HEK293 (cell line): Measurements from ENCODE around the gene RRAGC.

Experiments
- CTCF ChIA-PET: fragments of 350-600 bp; formaldehyde crosslinking; extraction: SDS; loops from one replicate; lab custom pipeline; 2021; ENCODE audit warnings: antibody characterized with exemption; lab: Yijun Ruan, JAX
- POLR2A ChIA-PET: fragments of 300-600 bp; formaldehyde crosslinking; extraction: SDS; loops from one replicate; lab custom pipeline; 2020; ENCODE audit warnings: antibody characterized with exemption, inconsistent platforms; lab: Yijun Ruan, JAX
- H3K27ac ChIP-seq: fragments of 200-500 bp; sonication (Bioruptor generic); 2 replicates; pipeline ENCODE4 v1.5.1; 2014; ENCODE audit warnings: low read depth, low read length, control low read depth, inconsistent platforms; ENCODE audit errors: extremely low read depth
- H3K36me3 ChIP-seq, 2 experiments: fragments of 200-500 bp in 1 of 2; sonication (Bioruptor generic) in 1 of 2; 1 replicate in 1 of 2; 2 replicates in 1 of 2; pipeline ENCODE4 v1.5.1; 2014 to 2017; ENCODE audit warnings: inconsistent platforms in 2 of 2, low read length in 2 of 2; ENCODE audit not compliant: control insufficient read depth in 2 of 2, insufficient read depth in 1 of 2
- H3K4me1 ChIP-seq: fragments of 200-500 bp; sonication (Bioruptor generic); 2 replicates; pipeline ENCODE4 v1.5.1; 2014; ENCODE audit warnings: mild to moderate bottlenecking, low read length, inconsistent platforms; ENCODE audit not compliant: control insufficient read depth, insufficient read depth
- H3K4me3 ChIP-seq: 2 replicates; pipeline ENCODE4 v1.5.1; 2011; ENCODE audit warnings: low read depth, mild to moderate bottlenecking, control low read depth, low read length, moderate library complexity
- H3K9me3 ChIP-seq: fragments of 200-500 bp; sonication (Bioruptor generic); 2 replicates; pipeline ENCODE4 v1.5.1; 2014; ENCODE audit warnings: low read depth, low read length, inconsistent platforms; ENCODE audit not compliant: control insufficient read depth, insufficient read depth
- MYNN ChIP-seq: fragments of 450-650 bp; formaldehyde crosslinking; IDR thresholded peaks from 2 replicates; pipeline ENCODE4 v1.5.1; 2016; ENCODE audit warnings: missing biosample characterization, missing genetic modification characterization, borderline replicate concordance
- OVOL3 ChIP-seq: fragments of 450-650 bp; formaldehyde crosslinking; IDR thresholded peaks from 2 replicates; pipeline ENCODE4 v1.5.1; 2016; ENCODE audit warnings: missing biosample characterization, missing genetic modification characterization
- PRDM6 ChIP-seq: fragments of 450-650 bp; formaldehyde crosslinking; IDR thresholded peaks from 2 replicates; pipeline ENCODE4 v1.5.1; 2017; ENCODE audit warnings: missing biosample characterization, missing genetic modification characterization
- SP2 ChIP-seq: fragments of 450-650 bp; formaldehyde crosslinking; IDR thresholded peaks from 2 replicates; pipeline ENCODE4 v1.5.1; 2016; ENCODE audit warnings: missing biosample characterization, missing genetic modification characterization
- ZBTB44 ChIP-seq: fragments of 450-650 bp; IDR thresholded peaks from 2 replicates; pipeline ENCODE4 v1.5.1; 2018; ENCODE audit warnings: missing biosample characterization, mild to moderate bottlenecking, missing genetic modification characterization
- ZNF114 ChIP-seq: fragments of 450-650 bp; formaldehyde crosslinking; IDR thresholded peaks from 2 replicates; pipeline ENCODE4 v1.5.0; 2017; ENCODE audit warnings: missing biosample characterization, missing genetic modification characterization
- ZNF148 ChIP-seq: fragments of 450-650 bp; formaldehyde crosslinking; IDR thresholded peaks from 2 replicates; pipeline ENCODE4 v1.5.0; 2017; ENCODE audit warnings: missing biosample characterization, missing genetic modification characterization, borderline replicate concordance
- ZNF155 ChIP-seq: fragments of 450-650 bp; formaldehyde crosslinking; IDR thresholded peaks from 2 replicates; pipeline ENCODE4 v1.5.1; 2016; ENCODE audit warnings: missing biosample characterization, missing genetic modification characterization
- ZNF214 ChIP-seq: fragments of 450-650 bp; formaldehyde crosslinking; IDR thresholded peaks from 2 replicates; pipeline ENCODE4 v1.5.1; 2017; ENCODE audit warnings: missing biosample characterization, mild to moderate bottlenecking, missing genetic modification characterization, borderline replicate concordance
- ZNF239 ChIP-seq: fragments of 450-650 bp; formaldehyde crosslinking; IDR thresholded peaks from 2 replicates; pipeline ENCODE4 v1.5.1; 2016; ENCODE audit warnings: missing biosample characterization, missing genetic modification characterization
- ZNF426 ChIP-seq: fragments of 450-650 bp; formaldehyde crosslinking; IDR thresholded peaks from 2 replicates; pipeline ENCODE4 v1.5.1; 2017; ENCODE audit warnings: missing biosample characterization, missing genetic modification characterization, mild to moderate bottlenecking, inconsistent platforms, moderate library complexity
- ZNF529 ChIP-seq: fragments of 450-650 bp; formaldehyde crosslinking; IDR thresholded peaks from 2 replicates; pipeline ENCODE4 v1.5.1; 2017; ENCODE audit warnings: missing genetic modification characterization, missing biosample characterization; ENCODE audit not compliant: insufficient replicate concordance
- ZNF558 ChIP-seq: fragments of 450-650 bp; formaldehyde crosslinking; IDR thresholded peaks from 2 replicates; pipeline ENCODE4 v1.5.1; 2016; ENCODE audit warnings: missing biosample characterization, missing genetic modification characterization
- ZNF561 ChIP-seq: fragments of 450-650 bp; IDR thresholded peaks from 2 replicates; pipeline ENCODE4 v1.5.1; 2018; ENCODE audit warnings: missing biosample characterization, missing genetic modification characterization, borderline replicate concordance
- ZNF621 ChIP-seq: fragments of 450-650 bp; formaldehyde crosslinking; IDR thresholded peaks from 2 replicates; pipeline ENCODE4 v1.5.1; 2017; ENCODE audit warnings: missing biosample characterization, missing genetic modification characterization
- ZNF623 ChIP-seq: fragments of 450-650 bp; formaldehyde crosslinking; IDR thresholded peaks from 2 replicates; pipeline ENCODE4 v1.5.1; 2016; ENCODE audit warnings: missing biosample characterization, missing genetic modification characterization
- ZNF670 ChIP-seq: fragments of 450-650 bp; formaldehyde crosslinking; IDR thresholded peaks from 2 replicates; pipeline ENCODE4 v1.5.1; 2016; ENCODE audit warnings: missing biosample characterization, missing genetic modification characterization, low read depth
- ZNF747 ChIP-seq: fragments of 450-650 bp; formaldehyde crosslinking; IDR thresholded peaks from 2 replicates; pipeline ENCODE4 v1.5.1; 2016; ENCODE audit warnings: missing biosample characterization, missing genetic modification characterization
- ZNF843 ChIP-seq: fragments of 450-650 bp; formaldehyde crosslinking; IDR thresholded peaks from 2 replicates; pipeline ENCODE4 v1.5.1; 2016; ENCODE audit warnings: missing biosample characterization, missing genetic modification characterization
- ZSCAN30 ChIP-seq: fragments of 450-650 bp; IDR thresholded peaks from 2 replicates; pipeline ENCODE4 v1.5.1; 2018; ENCODE audit warnings: missing biosample characterization, mild to moderate bottlenecking, missing genetic modification characterization, moderate library complexity
- TF ChIP-seq, protein P1 (sequence below): fragments of 450-650 bp; formaldehyde crosslinking; IDR thresholded peaks from 2 replicates; pipeline ENCODE4 v1.5.1; 2016; ENCODE audit warnings: missing biosample characterization, missing genetic modification characterization
- TF ChIP-seq, protein P2 (sequence below): fragments of 450-650 bp; formaldehyde crosslinking; IDR thresholded peaks from 2 replicates; pipeline ENCODE4 v1.5.1; 2016; ENCODE audit warnings: missing biosample characterization, missing genetic modification characterization
- TF ChIP-seq, protein P3 (sequence below): IDR thresholded peaks from 2 replicates; pipeline ENCODE4 v1.6.1; 2011; ENCODE audit warnings: mild to moderate bottlenecking, low read depth, low read length, borderline replicate concordance

RRAGC gene

GRCh38 chr1:38829368-38829767 lies 30.2 kb downstream of the RRAGC start:
- Histone ChIP-seq H3K4me3 (no peak overlapping the region), H3K27ac (no peak overlapping the region), H3K9me3 (no peaks in the 10 kb centered on the region), H3K4me1 (no peaks in the 10 kb centered on the region), H3K36me3 (no peaks in the 10 kb centered on the region)
- ChIA-PET POLR2A (no interaction called here), CTCF (interaction anchor here (0.7 to 1.0 kb wide), 2 partner anchors 11 to 89 kb away, joined by 3 to 5 read pairs; no protein-coding TSS in a partner anchor)
- no peak for TF ChIP-seq ZNF239 (tag by site-specific recombination)
- no peak for TF ChIP-seq ZNF114
- no peak for TF ChIP-seq ZNF621
- TF ChIP-seq, protein P1, sequence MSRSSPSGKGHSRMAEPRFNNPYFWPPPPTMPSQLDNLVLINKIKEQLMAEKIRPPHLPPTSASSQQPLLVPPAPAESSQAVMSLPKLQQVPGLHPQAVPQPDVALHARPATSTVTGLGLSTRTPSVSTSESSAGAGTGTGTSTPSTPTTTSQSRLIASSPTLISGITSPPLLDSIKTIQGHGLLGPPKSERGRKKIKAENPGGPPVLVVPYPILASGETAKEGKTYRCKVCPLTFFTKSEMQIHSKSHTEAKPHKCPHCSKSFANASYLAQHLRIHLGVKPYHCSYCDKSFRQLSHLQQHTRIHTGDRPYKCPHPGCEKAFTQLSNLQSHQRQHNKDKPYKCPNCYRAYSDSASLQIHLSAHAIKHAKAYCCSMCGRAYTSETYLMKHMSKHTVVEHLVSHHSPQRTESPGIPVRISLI (tag by site-specific recombination) = no peak
- TF ChIP-seq, protein P2, sequence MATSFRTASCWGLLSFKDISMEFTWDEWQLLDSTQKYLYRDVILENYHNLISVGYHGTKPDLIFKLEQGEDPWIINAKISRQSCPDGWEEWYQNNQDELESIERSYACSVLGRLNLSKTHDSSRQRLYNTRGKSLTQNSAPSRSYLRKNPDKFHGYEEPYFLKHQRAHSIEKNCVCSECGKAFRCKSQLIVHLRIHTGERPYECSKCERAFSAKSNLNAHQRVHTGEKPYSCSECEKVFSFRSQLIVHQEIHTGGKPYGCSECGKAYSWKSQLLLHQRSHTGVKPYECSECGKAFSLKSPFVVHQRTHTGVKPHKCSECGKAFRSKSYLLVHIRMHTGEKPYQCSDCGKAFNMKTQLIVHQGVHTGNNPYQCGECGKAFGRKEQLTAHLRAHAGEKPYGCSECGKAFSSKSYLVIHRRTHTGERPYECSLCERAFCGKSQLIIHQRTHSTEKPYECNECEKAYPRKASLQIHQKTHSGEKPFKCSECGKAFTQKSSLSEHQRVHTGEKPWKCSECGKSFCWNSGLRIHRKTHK (tag by site-specific recombination) = no peak
- no peak for TF ChIP-seq ZNF561 (tag by site-specific recombination)
- TF ChIP-seq ZNF529 (tag by site-specific recombination) = no peak
- no peak for TF ChIP-seq ZNF214 (tag by site-specific recombination)
- no peak for TF ChIP-seq ZNF747
- TF ChIP-seq, protein P3, sequence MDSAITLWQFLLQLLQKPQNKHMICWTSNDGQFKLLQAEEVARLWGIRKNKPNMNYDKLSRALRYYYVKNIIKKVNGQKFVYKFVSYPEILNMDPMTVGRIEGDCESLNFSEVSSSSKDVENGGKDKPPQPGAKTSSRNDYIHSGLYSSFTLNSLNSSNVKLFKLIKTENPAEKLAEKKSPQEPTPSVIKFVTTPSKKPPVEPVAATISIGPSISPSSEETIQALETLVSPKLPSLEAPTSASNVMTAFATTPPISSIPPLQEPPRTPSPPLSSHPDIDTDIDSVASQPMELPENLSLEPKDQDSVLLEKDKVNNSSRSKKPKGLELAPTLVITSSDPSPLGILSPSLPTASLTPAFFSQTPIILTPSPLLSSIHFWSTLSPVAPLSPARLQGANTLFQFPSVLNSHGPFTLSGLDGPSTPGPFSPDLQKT = no peak
- no peak for TF ChIP-seq ZNF670
- TF ChIP-seq MYNN (tag by site-specific recombination) = no peak
- no peak for TF ChIP-seq SP2
- no peak for TF ChIP-seq OVOL3 (tag by site-specific recombination)

DNA sequence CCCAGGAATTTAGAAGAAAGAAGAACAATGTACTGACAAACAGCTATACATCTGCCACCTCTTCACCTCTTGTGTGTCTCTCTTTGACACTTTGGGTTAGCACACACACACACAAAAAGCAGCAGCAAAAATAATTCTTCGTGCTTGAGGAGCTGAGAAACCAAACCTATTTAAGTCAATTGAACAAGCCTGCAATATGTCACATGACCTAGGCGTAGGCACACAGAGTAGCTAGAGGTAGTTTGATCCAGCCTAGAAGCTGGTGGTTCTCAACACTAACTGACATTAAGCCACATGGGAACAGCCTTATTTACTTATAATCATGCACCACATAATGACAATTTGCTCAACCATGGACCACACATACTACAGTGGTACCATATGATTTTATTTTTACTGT lies 32.3 kb downstream of the RRAGC start:
- Histone ChIP-seq H3K4me1 (no peaks in the 10 kb centered on the region), H3K36me3 (no peaks in the 10 kb centered on the region), H3K4me3 (no peak overlapping the region), H3K9me3 (no peaks in the 10 kb centered on the region), H3K27ac (no peak overlapping the region)
- ChIA-PET POLR2A (no interaction called here), CTCF (interaction anchor here (0.6 to 1.5 kb wide), 3 partner anchors 8 to 1098 kb away, joined by 3 to 9 read pairs (median 4); no protein-coding TSS in a partner anchor)
- no peak for TF ChIP-seq ZNF623
- TF ChIP-seq ZNF148 (tag by site-specific recombination) = no peak
- no peak for TF ChIP-seq ZNF558
- no peak for TF ChIP-seq PRDM6 (tag by site-specific recombination)
- TF ChIP-seq ZBTB44 (tag by site-specific recombination) = no peak
- no peak for TF ChIP-seq ZNF843 (tag by site-specific recombination)
- no peak for TF ChIP-seq SP2
- no peak for TF ChIP-seq ZNF426 (tag by site-specific recombination)
- TF ChIP-seq ZSCAN30 = no peak
- TF ChIP-seq ZNF155 (tag by site-specific recombination) = no peak
